ENCODE measurements around the gene C11orf71. TPM values are rescaled to one million over a fixed set of nuclear protein-coding genes. Genes with fewer than 3 reads are reported as not detected.

The C11orf71 gene
- total and polyA plus RNA-seq, 4 donors: 7.1 to 22.3 (median 7.9) TPM

DNA sequence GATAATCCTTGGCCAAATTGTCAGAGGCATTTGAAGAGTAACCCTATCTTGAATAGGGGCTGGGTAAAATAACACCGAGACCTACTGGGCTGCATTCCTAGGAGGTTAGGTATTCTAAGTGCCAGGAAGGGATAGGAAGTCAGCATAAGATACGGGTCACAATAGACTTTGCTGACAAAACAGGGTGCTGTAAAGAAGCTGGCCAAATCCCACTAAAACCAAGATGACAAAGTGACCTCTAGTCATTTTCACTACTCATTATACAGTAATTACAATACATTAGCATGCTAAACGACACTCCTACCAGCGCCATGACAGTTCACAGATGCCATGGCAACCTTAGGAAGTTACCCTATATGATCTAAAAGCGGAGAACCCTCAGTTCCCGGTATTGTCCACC, 38.0 kb upstream of the C11orf71 start:
- peaks cover 0 to 15% (median 2%) of the 10 kb centered on the region in 4 donors for H3K4me1 ChIP-seq (ENCODE audit: control insufficient read depth in 4 of 4, insufficient read depth in 4 of 4, low read length in 3 of 4)
- DNase-seq (ENCODE audit: low spot score): no peak
- no peak overlapping the region for H3K9ac ChIP-seq (ENCODE audit: low read depth in 1 of 2, low read length in 2 of 2)
- H3K4me3 ChIP-seq (ENCODE audit: low read depth in 1 of 3, low read length in 3 of 3): no peak overlapping the region
- no peak for TF ChIP-seq HNF4A (conservative IDR thresholded peaks at IDR 0.05)
- TF ChIP-seq RXRA (IDR thresholded peaks at IDR 0.05): no peak
- TF ChIP-seq, protein P1, sequence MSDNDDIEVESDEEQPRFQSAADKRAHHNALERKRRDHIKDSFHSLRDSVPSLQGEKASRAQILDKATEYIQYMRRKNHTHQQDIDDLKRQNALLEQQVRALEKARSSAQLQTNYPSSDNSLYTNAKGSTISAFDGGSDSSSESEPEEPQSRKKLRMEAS (IDR thresholded peaks at IDR 0.05): no peak
- no peak for TF ChIP-seq TAF1 (conservative IDR thresholded peaks at IDR 0.05)
- no peak for TF ChIP-seq GABPA (IDR thresholded peaks at IDR 0.05 in 1 of 2, conservative IDR thresholded peaks at IDR 0.05 in 1 of 2)
- no peak for TF ChIP-seq FOXA2 (IDR thresholded peaks at IDR 0.05)
- TF ChIP-seq HNF4G (IDR thresholded peaks at IDR 0.05): no peak
- no peak for TF ChIP-seq YY1 (IDR thresholded peaks at IDR 0.05)
- TF ChIP-seq SP1 (IDR thresholded peaks at IDR 0.05): no peak
- 81% methylated on average over 6 of the region's 6 CpGs for WGBS
- H3K9me3 ChIP-seq (ENCODE audit: control insufficient read depth in 4 of 4, low read length in 3 of 4): no peaks in the 10 kb centered on the region
- H3K27ac ChIP-seq (ENCODE audit: low read depth in 1 of 2, low read length in 2 of 2): no peak overlapping the region
- no peaks in the 10 kb centered on the region for H3K36me3 ChIP-seq (ENCODE audit: control insufficient read depth in 4 of 4, insufficient read depth in 3 of 4, low read depth in 1 of 4, low read length in 3 of 4)
- H3K27me3 ChIP-seq (ENCODE audit: control insufficient read depth in 4 of 4, insufficient read depth in 4 of 4, low read length in 3 of 4): no peaks in the 10 kb centered on the region

DNA sequence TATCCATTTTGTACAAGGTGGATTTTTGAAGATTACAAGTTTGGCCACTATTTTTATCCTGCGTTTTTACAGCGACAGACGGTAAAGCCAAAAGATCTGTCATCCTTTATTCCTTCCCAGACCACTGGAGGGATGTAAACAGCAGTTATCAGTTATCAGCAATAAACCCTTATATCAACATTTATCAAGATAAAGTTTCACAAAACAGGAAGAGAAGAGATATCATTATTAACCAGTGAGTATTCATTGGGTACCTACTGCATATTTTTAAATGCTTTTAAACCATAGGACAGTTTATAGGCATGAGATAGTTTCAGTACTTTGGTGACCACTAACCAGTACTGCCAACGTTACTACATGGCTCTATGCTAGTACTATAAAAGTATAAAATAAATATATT, 33.1 kb upstream of the C11orf71 start:
- TF ChIP-seq, protein P2, sequence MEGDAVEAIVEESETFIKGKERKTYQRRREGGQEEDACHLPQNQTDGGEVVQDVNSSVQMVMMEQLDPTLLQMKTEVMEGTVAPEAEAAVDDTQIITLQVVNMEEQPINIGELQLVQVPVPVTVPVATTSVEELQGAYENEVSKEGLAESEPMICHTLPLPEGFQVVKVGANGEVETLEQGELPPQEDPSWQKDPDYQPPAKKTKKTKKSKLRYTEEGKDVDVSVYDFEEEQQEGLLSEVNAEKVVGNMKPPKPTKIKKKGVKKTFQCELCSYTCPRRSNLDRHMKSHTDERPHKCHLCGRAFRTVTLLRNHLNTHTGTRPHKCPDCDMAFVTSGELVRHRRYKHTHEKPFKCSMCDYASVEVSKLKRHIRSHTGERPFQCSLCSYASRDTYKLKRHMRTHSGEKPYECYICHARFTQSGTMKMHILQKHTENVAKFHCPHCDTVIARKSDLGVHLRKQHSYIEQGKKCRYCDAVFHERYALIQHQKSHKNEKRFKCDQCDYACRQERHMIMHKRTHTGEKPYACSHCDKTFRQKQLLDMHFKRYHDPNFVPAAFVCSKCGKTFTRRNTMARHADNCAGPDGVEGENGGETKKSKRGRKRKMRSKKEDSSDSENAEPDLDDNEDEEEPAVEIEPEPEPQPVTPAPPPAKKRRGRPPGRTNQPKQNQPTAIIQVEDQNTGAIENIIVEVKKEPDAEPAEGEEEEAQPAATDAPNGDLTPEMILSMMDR (IDR thresholded peaks at IDR 0.05; ENCODE audit: low read depth, low read length, missing input control): no peak
- TF ChIP-seq FOXA1 (IDR thresholded peaks at IDR 0.05) (no peak), RAD21 (IDR thresholded peaks at IDR 0.05) (no peak), HNF4G (IDR thresholded peaks at IDR 0.05) (no peak), RXRA (IDR thresholded peaks at IDR 0.05) (no peak), NR2F2 (IDR thresholded peaks at IDR 0.05) (no peak), SP1 (IDR thresholded peaks at IDR 0.05) (no peak), JUND (IDR thresholded peaks at IDR 0.05) (no peak), HNF4A (conservative IDR thresholded peaks at IDR 0.05) (no peak), FOXA2 (IDR thresholded peaks at IDR 0.05) (no peak), EGR1 (IDR thresholded peaks at IDR 0.05; ENCODE audit: low read depth in 2 of 2) (no peak), YY1 (IDR thresholded peaks at IDR 0.05) (no peak), TAF1 (conservative IDR thresholded peaks at IDR 0.05) (no peak), GABPA (IDR thresholded peaks at IDR 0.05 in 1 of 2, conservative IDR thresholded peaks at IDR 0.05 in 1 of 2) (no peak)
- TF ChIP-seq, protein P3, sequence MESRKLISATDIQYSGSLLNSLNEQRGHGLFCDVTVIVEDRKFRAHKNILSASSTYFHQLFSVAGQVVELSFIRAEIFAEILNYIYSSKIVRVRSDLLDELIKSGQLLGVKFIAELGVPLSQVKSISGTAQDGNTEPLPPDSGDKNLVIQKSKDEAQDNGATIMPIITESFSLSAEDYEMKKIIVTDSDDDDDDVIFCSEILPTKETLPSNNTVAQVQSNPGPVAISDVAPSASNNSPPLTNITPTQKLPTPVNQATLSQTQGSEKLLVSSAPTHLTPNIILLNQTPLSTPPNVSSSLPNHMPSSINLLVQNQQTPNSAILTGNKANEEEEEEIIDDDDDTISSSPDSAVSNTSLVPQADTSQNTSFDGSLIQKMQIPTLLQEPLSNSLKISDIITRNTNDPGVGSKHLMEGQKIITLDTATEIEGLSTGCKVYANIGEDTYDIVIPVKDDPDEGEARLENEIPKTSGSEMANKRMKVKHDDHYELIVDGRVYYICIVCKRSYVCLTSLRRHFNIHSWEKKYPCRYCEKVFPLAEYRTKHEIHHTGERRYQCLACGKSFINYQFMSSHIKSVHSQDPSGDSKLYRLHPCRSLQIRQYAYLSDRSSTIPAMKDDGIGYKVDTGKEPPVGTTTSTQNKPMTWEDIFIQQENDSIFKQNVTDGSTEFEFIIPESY (IDR thresholded peaks at IDR 0.05): no peak
- TF ChIP-seq, protein P4, sequence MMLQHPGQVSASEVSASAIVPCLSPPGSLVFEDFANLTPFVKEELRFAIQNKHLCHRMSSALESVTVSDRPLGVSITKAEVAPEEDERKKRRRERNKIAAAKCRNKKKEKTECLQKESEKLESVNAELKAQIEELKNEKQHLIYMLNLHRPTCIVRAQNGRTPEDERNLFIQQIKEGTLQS (IDR thresholded peaks at IDR 0.05): no peak
- TF ChIP-seq, protein P5, sequence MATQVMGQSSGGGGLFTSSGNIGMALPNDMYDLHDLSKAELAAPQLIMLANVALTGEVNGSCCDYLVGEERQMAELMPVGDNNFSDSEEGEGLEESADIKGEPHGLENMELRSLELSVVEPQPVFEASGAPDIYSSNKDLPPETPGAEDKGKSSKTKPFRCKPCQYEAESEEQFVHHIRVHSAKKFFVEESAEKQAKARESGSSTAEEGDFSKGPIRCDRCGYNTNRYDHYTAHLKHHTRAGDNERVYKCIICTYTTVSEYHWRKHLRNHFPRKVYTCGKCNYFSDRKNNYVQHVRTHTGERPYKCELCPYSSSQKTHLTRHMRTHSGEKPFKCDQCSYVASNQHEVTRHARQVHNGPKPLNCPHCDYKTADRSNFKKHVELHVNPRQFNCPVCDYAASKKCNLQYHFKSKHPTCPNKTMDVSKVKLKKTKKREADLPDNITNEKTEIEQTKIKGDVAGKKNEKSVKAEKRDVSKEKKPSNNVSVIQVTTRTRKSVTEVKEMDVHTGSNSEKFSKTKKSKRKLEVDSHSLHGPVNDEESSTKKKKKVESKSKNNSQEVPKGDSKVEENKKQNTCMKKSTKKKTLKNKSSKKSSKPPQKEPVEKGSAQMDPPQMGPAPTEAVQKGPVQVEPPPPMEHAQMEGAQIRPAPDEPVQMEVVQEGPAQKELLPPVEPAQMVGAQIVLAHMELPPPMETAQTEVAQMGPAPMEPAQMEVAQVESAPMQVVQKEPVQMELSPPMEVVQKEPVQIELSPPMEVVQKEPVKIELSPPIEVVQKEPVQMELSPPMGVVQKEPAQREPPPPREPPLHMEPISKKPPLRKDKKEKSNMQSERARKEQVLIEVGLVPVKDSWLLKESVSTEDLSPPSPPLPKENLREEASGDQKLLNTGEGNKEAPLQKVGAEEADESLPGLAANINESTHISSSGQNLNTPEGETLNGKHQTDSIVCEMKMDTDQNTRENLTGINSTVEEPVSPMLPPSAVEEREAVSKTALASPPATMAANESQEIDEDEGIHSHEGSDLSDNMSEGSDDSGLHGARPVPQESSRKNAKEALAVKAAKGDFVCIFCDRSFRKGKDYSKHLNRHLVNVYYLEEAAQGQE (IDR thresholded peaks at IDR 0.05): no peak
- TF ChIP-seq, protein P1 (IDR thresholded peaks at IDR 0.05): no peak
- no peaks in the 10 kb centered on the region for H3K9me3 ChIP-seq (ENCODE audit: control insufficient read depth in 4 of 4, low read length in 3 of 4)
- no peak for DNase-seq (ENCODE audit: low spot score)
- no peaks in the 10 kb centered on the region for H3K36me3 ChIP-seq (ENCODE audit: control insufficient read depth in 4 of 4, insufficient read depth in 3 of 4, low read depth in 1 of 4, low read length in 3 of 4)
- H3K4me1 ChIP-seq (ENCODE audit: control insufficient read depth in 4 of 4, insufficient read depth in 4 of 4, low read length in 3 of 4): no peaks in the 10 kb centered on the region
- 67% methylated on average over 4 of the region's 4 CpGs for WGBS
- no peaks in the 10 kb centered on the region for H3K27me3 ChIP-seq (ENCODE audit: control insufficient read depth in 4 of 4, insufficient read depth in 4 of 4, low read length in 3 of 4)
- H3K27ac ChIP-seq (ENCODE audit: low read depth in 1 of 2, low read length in 2 of 2): no peak overlapping the region
- no peak overlapping the region for H3K4me3 ChIP-seq (ENCODE audit: low read depth in 1 of 3, low read length in 3 of 3)
- no peak overlapping the region for H3K9ac ChIP-seq (ENCODE audit: low read depth in 1 of 2, low read length in 2 of 2)
